SK-N-SH treated with all-trans-retinoic acid at 6 μM for 48 hours (cell line): Measurements from ENCODE around the gene AFM.

Source experiments
- ATAC-seq: fragments of 200-7000 bp; cut with Tn5 transposase; 3 replicates; pipeline ENCODE4 v1.9.1; 2020; ENCODE audit warnings: mild to moderate bottlenecking, moderate library complexity
- ARNTL ChIP-seq: fragments of 450-650 bp; formaldehyde crosslinking; IDR thresholded peaks from 2 replicates; pipeline ENCODE4 v1.5.0; 2020; ENCODE audit warnings: low read depth, mild to moderate bottlenecking, moderate library complexity, borderline replicate concordance
- BACH2 ChIP-seq: fragments of 250-450 bp; sonication (Bioruptor Pico); IDR thresholded peaks from 2 replicates; pipeline ENCODE4 v1.9.0; 2021; ENCODE audit warnings: mild to moderate bottlenecking, borderline replicate concordance
- CSDC2 ChIP-seq: fragments of 250-450 bp; sonication (Bioruptor Pico); IDR thresholded peaks from 2 replicates; pipeline ENCODE4 v1.5.0; 2020; ENCODE audit warnings: mild to moderate bottlenecking, moderate library complexity
- CSRNP3 ChIP-seq: fragments of 250-450 bp; sonication (Bioruptor Pico); IDR thresholded peaks from 2 replicates; pipeline ENCODE4 v1.5.1; 2021; ENCODE audit warnings: mild to moderate bottlenecking, moderate library complexity
- ESRRG ChIP-seq: fragments of 250-450 bp; sonication (Bioruptor Pico); IDR thresholded peaks from 2 replicates; pipeline ENCODE4 v1.6.1; 2021; ENCODE audit warnings: mild to moderate bottlenecking
- GLIS3 ChIP-seq: fragments of 250-450 bp; sonication (Bioruptor Pico); IDR thresholded peaks from 2 replicates; pipeline ENCODE4 v1.5.0; 2020; ENCODE audit warnings: mild to moderate bottlenecking, moderate library complexity
- ISL1 ChIP-seq: fragments of 250-450 bp; sonication (Bioruptor Pico); IDR thresholded peaks from 2 replicates; pipeline ENCODE4 v2.1.2; 2022; ENCODE audit warnings: mild to moderate bottlenecking, moderate library complexity
- OSR1 ChIP-seq: fragments of 250-450 bp; sonication (Bioruptor Pico); IDR thresholded peaks from 2 replicates; pipeline ENCODE4 v1.8.0; 2022; ENCODE audit warnings: moderate library complexity, mild to moderate bottlenecking, inconsistent platforms
- PPARA ChIP-seq: fragments of 250-450 bp; sonication (Bioruptor Pico); IDR thresholded peaks from 2 replicates; pipeline ENCODE4 v1.5.0; 2020; ENCODE audit warnings: mild to moderate bottlenecking, borderline replicate concordance
- RARB ChIP-seq: fragments of 250-450 bp; sonication (Bioruptor Pico); IDR thresholded peaks from 2 replicates; pipeline ENCODE4 v1.8.0; 2021; ENCODE audit warnings: mild to moderate bottlenecking, moderate library complexity
- SNAI2 ChIP-seq: fragments of 250-450 bp; sonication (Bioruptor Pico); IDR thresholded peaks from 2 replicates; pipeline ENCODE4 v1.5.0; 2020; ENCODE audit warnings: mild to moderate bottlenecking, moderate library complexity
- TCF4 ChIP-seq: fragments of 250-450 bp; sonication (Bioruptor Pico); IDR thresholded peaks from 2 replicates; pipeline ENCODE4 v1.8.0; 2021; ENCODE audit warnings: mild to moderate bottlenecking, moderate library complexity, borderline replicate concordance
- TOX ChIP-seq: fragments of 250-450 bp; sonication (Bioruptor Pico); IDR thresholded peaks from 2 replicates; pipeline ENCODE4 v1.8.0; 2021; ENCODE audit warnings: mild to moderate bottlenecking, moderate library complexity, borderline replicate concordance
- ZC3H10 ChIP-seq: fragments of 250-450 bp; sonication (Bioruptor Pico); IDR thresholded peaks from 2 replicates; pipeline ENCODE4 v1.5.1; 2021; ENCODE audit warnings: mild to moderate bottlenecking, moderate library complexity
- ZFP3 ChIP-seq: fragments of 250-450 bp; sonication (Bioruptor Pico); IDR thresholded peaks from 2 replicates; pipeline ENCODE4 v1.5.0; 2020; ENCODE audit warnings: mild to moderate bottlenecking, moderate library complexity
- ZFP30 ChIP-seq: fragments of 450-650 bp; formaldehyde crosslinking; IDR thresholded peaks from 2 replicates; pipeline ENCODE4 v1.5.0; 2022; ENCODE audit warnings: mild to moderate bottlenecking, moderate library complexity
- ZNF565 ChIP-seq: fragments of 450-650 bp; formaldehyde crosslinking; conservative IDR thresholded peaks from 2 replicates; pipeline ENCODE4 v1.5.0; 2020; ENCODE audit warnings: low read depth, mild to moderate bottlenecking, moderate library complexity
- ZNF70 ChIP-seq: fragments of 450-650 bp; formaldehyde crosslinking; IDR thresholded peaks from 2 replicates; pipeline ENCODE4 v1.5.0; 2020; ENCODE audit warnings: mild to moderate bottlenecking, moderate library complexity
- ZNF8 ChIP-seq: fragments of 450-650 bp; formaldehyde crosslinking; IDR thresholded peaks from 2 replicates; pipeline ENCODE4 v1.5.0; 2020; ENCODE audit warnings: mild to moderate bottlenecking, moderate library complexity
- TF ChIP-seq, protein P1 (sequence below): fragments of 250-450 bp; sonication (Bioruptor Pico); IDR thresholded peaks from 2 replicates; pipeline ENCODE4 v1.5.0; 2020; ENCODE audit warnings: mild to moderate bottlenecking, moderate library complexity
- TF ChIP-seq, protein P2 (sequence below): fragments of 250-450 bp; sonication (Bioruptor Pico); IDR thresholded peaks from 2 replicates; pipeline ENCODE4 v1.8.0; 2020; ENCODE audit warnings: mild to moderate bottlenecking, moderate library complexity, borderline replicate concordance
- TF ChIP-seq, protein P3 (sequence below): fragments of 250-450 bp; sonication (Bioruptor Pico); IDR thresholded peaks from 2 replicates; pipeline ENCODE4 v1.5.1; 2020; ENCODE audit warnings: low read depth, mild to moderate bottlenecking, moderate library complexity
- TF ChIP-seq, protein P4 (sequence below): fragments of 250-450 bp; sonication (Bioruptor Pico); IDR thresholded peaks from 2 replicates; pipeline ENCODE4 v1.8.0; 2021; ENCODE audit warnings: low read depth, mild to moderate bottlenecking, moderate library complexity, borderline replicate concordance

AFM gene

GRCh38 chr4:73538162-73538561 is 56.6 kb downstream of the AFM start:
- TF ChIP-seq, protein P1, sequence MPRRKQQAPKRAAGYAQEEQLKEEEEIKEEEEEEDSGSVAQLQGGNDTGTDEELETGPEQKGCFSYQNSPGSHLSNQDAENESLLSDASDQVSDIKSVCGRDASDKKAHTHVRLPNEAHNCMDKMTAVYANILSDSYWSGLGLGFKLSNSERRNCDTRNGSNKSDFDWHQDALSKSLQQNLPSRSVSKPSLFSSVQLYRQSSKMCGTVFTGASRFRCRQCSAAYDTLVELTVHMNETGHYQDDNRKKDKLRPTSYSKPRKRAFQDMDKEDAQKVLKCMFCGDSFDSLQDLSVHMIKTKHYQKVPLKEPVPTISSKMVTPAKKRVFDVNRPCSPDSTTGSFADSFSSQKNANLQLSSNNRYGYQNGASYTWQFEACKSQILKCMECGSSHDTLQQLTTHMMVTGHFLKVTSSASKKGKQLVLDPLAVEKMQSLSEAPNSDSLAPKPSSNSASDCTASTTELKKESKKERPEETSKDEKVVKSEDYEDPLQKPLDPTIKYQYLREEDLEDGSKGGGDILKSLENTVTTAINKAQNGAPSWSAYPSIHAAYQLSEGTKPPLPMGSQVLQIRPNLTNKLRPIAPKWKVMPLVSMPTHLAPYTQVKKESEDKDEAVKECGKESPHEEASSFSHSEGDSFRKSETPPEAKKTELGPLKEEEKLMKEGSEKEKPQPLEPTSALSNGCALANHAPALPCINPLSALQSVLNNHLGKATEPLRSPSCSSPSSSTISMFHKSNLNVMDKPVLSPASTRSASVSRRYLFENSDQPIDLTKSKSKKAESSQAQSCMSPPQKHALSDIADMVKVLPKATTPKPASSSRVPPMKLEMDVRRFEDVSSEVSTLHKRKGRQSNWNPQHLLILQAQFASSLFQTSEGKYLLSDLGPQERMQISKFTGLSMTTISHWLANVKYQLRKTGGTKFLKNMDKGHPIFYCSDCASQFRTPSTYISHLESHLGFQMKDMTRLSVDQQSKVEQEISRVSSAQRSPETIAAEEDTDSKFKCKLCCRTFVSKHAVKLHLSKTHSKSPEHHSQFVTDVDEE (CRISPR knock-in tag), result no peak
- TF ChIP-seq RARB (CRISPR knock-in tag), result no peak
- TF ChIP-seq ZNF8, result no peak
- no peak for TF ChIP-seq ZNF565 (CRISPR knock-in tag)
- TF ChIP-seq ZNF70, result no peak
- TF ChIP-seq ZC3H10 (CRISPR knock-in tag), result no peak
- no peak for TF ChIP-seq TCF4 (CRISPR knock-in tag)
- no peak for TF ChIP-seq OSR1 (CRISPR knock-in tag)
- TF ChIP-seq ARNTL (CRISPR knock-in tag), result no peak
- no peak for TF ChIP-seq CSRNP3 (CRISPR knock-in tag)
- TF ChIP-seq CSDC2 (CRISPR knock-in tag), result no peak
- no peak for TF ChIP-seq BACH2

GRCh38 chr4:73539386-73539785 is 57.8 kb downstream of the AFM start:
- no peak for TF ChIP-seq OSR1 (CRISPR knock-in tag)
- TF ChIP-seq, protein P2, sequence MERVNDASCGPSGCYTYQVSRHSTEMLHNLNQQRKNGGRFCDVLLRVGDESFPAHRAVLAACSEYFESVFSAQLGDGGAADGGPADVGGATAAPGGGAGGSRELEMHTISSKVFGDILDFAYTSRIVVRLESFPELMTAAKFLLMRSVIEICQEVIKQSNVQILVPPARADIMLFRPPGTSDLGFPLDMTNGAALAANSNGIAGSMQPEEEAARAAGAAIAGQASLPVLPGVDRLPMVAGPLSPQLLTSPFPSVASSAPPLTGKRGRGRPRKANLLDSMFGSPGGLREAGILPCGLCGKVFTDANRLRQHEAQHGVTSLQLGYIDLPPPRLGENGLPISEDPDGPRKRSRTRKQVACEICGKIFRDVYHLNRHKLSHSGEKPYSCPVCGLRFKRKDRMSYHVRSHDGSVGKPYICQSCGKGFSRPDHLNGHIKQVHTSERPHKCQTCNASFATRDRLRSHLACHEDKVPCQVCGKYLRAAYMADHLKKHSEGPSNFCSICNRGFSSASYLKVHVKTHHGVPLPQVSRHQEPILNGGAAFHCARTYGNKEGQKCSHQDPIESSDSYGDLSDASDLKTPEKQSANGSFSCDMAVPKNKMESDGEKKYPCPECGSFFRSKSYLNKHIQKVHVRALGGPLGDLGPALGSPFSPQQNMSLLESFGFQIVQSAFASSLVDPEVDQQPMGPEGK, result no peak
- TF ChIP-seq, protein P3, sequence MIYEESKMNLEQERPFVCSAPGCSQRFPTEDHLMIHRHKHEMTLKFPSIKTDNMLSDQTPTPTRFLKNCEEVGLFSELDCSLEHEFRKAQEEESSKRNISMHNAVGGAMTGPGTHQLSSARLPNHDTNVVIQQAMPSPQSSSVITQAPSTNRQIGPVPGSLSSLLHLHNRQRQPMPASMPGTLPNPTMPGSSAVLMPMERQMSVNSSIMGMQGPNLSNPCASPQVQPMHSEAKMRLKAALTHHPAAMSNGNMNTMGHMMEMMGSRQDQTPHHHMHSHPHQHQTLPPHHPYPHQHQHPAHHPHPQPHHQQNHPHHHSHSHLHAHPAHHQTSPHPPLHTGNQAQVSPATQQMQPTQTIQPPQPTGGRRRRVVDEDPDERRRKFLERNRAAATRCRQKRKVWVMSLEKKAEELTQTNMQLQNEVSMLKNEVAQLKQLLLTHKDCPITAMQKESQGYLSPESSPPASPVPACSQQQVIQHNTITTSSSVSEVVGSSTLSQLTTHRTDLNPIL (CRISPR knock-in tag), result no peak
- TF ChIP-seq, protein P4, sequence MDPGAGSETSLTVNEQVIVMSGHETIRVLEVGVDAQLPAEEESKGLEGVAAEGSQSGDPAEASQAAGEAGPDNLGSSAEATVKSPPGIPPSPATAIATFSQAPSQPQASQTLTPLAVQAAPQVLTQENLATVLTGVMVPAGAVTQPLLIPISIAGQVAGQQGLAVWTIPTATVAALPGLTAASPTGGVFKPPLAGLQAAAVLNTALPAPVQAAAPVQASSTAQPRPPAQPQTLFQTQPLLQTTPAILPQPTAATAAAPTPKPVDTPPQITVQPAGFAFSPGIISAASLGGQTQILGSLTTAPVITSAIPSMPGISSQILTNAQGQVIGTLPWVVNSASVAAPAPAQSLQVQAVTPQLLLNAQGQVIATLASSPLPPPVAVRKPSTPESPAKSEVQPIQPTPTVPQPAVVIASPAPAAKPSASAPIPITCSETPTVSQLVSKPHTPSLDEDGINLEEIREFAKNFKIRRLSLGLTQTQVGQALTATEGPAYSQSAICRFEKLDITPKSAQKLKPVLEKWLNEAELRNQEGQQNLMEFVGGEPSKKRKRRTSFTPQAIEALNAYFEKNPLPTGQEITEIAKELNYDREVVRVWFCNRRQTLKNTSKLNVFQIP (CRISPR knock-in tag), result no peak
- no peak for TF ChIP-seq GLIS3 (CRISPR knock-in tag)
- TF ChIP-seq TCF4 (CRISPR knock-in tag), result no peak
- TF ChIP-seq ZNF8, result no peak
- TF ChIP-seq PPARA, result no peak
- TF ChIP-seq ZFP3, result no peak
- no peak for TF ChIP-seq ESRRG
- TF ChIP-seq ZNF565 (CRISPR knock-in tag), result no peak
- TF ChIP-seq ZC3H10 (CRISPR knock-in tag), result no peak
- TF ChIP-seq ZNF70, result no peak
- TF ChIP-seq SNAI2 (CRISPR knock-in tag), result no peak
- no peak for TF ChIP-seq ZFP30
- ATAC-seq, result no peak

More at GRCh38 chr4:73538162-73538561, 56.6 kb downstream of the AFM start:
- no peak for ATAC-seq

GRCh38 chr4:73540826-73541225 is 59.3 kb downstream of the AFM start:
- no peak for ATAC-seq

DNA sequence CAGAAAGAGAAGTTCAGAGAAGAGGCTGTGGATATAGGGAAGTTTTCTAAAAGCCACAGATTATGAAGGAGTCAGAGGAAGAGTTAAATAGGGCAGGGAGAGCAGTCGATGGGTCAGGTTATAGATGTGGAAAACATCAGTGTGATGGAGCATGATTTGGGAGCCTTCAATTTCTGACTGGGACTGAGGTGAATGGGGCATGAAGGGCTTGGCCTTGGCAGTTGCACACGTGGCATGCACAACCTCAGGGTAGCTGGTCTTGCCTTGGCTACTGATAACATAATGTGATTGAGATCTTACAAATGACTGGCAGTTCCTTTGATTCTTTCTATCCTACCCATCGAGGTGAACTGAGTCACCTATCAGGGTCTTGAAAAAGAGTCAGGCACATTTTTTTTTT is 59.7 kb downstream of the AFM start:
- ATAC-seq, result no peak
- TF ChIP-seq CSDC2 (CRISPR knock-in tag) (no peak), TOX (CRISPR knock-in tag) (no peak), ISL1 (no peak), TCF4 (CRISPR knock-in tag) (no peak), ARNTL (CRISPR knock-in tag) (no peak)
- TF ChIP-seq, protein P4 (CRISPR knock-in tag), result no peak

More at GRCh38 chr4:73540826-73541225, 59.3 kb downstream of the AFM start:
- no peak for TF ChIP-seq TCF4 (CRISPR knock-in tag)
